Hepatocyte (in vitro differentiated cells): ENCODE results near the gene SRXN1.

Experiments
- CTCF ChIP-seq: fragments of 200-600 bp; sonication (generic); IDR thresholded peaks from 2 replicates; pipeline ENCODE4 v1.5.1; 2016; ENCODE audit warnings: antibody characterized with exemption, mild to moderate bottlenecking; ENCODE audit not compliant: poor library complexity
- EZH2phosphoT487 ChIP-seq: fragments of 200-600 bp; sonication (generic); IDR thresholded peaks from one replicate; pipeline ENCODE4 v1.6.1; 2018; ENCODE audit warnings: antibody characterized with exemption, mild to moderate bottlenecking, low read depth, moderate library complexity; ENCODE audit not compliant: unreplicated experiment, severe bottlenecking

- TF ChIP-seq CTCF = no peak
- no peak for TF ChIP-seq EZH2phosphoT487
These were observed 48.6 kb upstream of the SRXN1 start for GRCh38 chr20:701401-702129.
